GM18526 (cell line): ENCODE measurements around the gene COL27A1.

ENCODE experiments used
- POLR2A ChIP-seq: IDR thresholded peaks from 3 replicates; pipeline ENCODE4 v1.6.1; 2011; ENCODE audit not compliant: insufficient read length; ENCODE audit errors: extremely low read depth

Gene COL27A1

DNA sequence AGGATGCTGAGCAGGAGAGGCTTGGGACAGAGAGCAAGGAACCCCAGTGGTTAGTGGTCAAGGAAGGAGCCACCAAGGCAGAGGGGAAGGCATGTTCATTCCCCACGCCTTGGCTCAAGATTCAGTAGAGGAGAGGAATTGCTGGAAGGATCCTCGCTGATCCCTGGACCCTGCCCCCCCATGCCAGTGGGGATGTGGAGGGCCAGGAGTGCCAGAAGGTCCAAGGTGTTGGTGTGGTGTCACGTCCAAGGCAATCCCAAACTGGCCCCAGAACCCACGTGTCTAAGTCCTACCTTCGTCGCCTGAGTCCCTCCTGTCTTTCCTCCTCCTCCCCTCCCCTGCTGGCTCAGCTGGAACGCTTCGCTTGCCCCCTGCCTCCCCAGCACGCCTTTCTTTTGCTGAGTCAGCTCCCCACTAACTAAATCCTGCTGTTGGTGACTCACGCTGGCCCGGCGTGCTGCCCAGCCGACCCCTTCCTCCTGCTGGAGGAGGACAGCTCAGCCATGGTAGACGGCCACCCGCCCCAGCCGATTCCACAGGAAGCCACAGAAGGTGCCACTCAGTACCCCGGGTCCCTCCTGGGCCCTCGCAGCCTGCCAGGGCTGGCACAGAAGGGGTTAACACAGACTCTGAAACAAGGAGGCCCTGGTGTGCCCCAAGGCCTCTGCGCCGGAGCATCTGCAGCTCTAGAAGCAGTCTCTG lies 130.0 kb downstream of the COL27A1 start:
- no peak for TF ChIP-seq POLR2A

DNA sequence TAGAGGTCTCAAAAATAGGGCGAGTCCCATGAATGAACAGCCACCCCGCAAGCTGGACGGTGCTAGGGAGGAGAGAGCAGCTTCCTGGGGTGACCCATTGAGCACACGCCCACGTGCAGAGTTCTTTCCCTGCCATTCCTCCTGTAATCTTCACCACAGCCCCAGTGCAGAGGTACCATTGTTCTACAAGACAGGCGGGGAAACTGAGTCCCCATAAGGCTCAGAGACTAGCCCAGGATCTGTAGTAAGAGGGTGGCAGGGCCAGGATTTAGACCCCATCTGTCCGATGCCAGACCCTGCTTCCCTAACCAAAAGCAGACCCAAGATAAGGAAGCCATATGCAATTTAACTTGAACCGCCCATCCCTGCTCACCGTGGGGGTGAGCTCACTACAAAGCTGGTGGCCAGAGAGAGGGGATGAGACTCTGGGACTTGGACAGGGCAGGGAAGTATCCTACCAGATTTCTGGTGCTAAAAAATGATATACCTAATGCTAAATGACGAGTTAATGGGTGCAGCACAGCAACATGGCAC lies 130.9 kb downstream of the COL27A1 start:
- no peak for TF ChIP-seq POLR2A

DNA sequence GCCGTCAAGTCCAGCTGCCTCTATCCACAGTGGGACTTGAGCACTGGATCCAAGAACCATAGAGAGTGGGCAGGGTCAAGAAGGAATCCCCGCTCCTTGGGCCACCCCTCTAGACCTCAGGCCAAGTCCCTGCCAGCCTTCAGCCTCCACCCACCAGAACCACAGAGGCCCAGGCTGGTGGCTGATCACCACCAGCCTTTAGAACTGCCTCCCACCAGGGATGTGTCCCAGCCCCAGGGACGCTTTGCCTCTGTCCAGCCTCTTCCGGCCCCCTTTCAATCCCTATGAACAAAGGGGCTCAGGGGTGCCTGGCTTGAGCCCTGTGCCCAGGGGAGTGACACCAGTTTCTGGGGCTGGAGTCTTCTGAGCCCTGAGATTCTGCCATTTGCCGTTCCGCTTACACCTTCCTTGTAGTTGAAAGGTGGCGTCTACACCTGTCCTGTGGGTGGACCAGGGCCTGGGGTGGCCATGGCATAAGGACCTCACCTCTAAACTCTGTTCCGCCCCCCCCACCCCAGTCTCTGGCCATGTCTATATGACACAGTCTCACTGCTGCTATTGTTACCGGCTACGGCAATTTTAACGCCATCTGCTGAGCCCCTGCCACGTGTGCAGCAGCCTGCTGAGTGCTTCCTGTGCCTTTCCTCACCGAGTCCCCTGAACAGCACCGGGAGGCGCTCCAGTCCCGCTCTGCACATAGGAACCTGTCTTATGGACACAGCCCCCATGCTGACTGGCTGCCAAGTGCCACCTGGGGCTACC lies 131.8 kb downstream of the COL27A1 start:
- no peak for TF ChIP-seq POLR2A

DNA sequence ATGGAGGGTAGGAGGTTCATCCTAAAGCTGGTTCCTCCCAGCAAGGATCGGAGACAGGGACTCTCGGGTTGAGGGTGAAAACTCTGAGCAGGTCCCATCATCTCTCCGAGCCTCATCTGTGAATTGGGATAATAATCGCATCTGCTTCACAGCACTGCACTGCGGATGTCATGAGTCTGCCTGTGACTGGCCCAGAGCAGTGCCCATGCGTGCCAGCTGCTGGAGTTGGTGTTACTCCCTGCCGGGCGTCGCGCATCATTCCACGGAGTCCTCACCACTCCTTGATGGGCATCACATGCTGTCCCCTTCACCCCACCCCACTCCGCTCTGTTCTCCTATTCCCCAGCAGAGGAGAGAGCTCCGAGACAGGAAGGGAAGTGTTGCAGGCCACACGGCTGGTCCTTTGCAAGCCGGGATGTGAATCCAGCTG lies 132.4 kb downstream of the COL27A1 start:
- TF ChIP-seq POLR2A = no peak

DNA sequence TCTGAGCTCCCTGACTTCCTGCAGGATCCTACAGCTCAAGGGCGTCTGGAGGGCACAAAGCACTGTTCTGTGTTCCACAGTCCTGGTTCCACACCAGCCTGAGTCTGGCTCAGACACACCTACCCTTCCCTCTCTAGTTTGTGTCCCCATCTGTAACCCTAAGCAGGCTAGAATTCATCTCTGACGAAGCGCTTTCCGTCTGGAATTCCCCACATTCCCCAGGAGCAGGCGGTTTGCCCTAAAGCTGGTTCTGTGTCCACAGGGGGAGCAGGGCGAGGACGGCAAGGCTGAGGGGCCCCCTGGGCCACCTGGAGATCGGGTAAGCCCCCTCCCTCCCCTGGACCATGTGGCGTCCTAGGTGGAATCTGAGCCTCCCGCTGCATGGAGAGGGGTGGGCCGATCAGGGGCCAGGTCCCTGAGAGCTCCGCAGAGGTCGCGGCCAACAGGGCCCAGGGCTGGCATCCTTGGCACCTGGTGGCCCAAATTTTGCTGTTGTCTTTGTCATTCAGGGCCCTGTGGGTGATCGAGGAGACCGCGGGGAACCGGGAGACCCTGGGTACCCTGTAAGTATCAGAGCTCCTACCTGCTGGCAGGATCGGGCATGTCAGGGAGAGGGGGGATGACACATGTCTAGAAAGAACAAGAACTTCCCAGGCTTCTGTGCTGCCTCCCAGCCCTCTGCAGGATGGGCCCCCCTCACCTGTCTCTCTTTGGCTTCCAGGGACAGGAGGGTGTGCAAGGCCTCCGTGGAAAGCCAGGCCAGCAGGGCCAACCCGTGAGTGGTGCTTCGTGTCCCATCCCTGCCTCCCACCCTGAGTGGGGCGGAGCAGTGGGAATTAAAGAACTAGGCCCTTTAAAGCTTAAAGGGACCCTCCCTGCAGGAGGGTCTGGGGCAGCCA lies 133.1 kb downstream of the COL27A1 start:
- TF ChIP-seq POLR2A = no peak

DNA sequence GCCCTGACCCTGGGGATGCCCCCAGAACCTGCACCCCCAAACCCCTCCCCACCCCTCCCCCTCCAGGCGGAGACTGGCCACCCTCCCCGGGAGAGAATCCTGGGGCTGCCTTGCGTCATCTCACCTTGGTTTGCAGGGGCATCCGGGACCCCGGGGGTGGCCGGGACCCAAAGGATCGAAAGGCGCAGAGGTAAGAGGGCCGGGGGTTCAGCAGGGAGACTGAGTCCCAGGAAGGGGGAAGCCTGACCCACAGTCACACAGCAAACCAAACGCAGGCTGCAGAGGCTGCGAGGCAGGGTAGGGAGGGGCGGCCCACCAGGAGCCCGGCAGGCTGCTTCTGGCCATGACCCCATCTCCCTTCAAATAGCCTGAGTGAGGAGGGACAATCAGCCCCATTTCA lies 133.8 kb downstream of the COL27A1 start:
- no peak for TF ChIP-seq POLR2A

DNA sequence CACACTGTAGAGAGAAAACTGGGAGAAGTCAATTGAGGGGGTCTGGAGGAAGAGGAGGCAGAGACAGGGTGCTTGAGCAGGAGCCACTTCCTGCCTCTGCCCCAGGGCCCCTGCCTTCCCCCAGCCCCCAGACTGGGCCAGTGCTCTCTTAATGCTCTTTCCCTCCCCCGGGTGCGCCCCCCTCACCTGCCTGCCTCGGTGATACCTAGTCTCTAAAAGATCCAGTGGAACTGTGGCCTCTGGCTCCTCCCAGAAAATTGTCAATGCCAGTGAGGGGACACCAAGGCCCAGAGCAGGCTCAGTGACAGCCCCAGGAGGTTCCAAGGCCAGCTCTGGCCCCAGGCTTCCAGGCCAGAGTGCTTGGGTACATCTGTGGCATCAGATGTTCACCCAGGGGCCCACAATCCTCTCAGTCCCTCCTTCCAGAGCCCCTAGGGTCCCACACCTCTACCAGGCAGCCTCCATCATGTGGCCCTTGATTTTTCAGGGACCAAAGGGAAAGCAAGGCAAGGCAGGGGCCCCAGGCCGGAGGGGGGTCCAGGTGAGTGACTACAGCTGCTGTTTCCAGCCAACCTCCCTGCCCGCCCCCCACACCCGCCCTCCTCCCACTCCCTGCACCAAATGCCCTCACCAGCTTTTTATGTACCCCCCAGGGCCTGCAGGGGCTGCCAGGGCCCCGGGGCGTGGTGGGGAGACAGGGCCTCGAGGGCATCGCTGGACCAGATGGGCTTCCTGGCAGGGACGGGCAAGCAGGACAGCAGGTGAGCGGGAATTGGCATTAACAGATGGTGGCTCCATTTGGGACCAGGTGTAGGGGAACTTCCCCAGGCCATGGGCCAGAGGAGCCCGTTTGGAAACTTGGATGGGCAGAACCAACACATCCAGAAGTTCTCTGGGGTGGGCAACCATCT lies 134.5 kb downstream of the COL27A1 start:
- TF ChIP-seq POLR2A = no peak

DNA sequence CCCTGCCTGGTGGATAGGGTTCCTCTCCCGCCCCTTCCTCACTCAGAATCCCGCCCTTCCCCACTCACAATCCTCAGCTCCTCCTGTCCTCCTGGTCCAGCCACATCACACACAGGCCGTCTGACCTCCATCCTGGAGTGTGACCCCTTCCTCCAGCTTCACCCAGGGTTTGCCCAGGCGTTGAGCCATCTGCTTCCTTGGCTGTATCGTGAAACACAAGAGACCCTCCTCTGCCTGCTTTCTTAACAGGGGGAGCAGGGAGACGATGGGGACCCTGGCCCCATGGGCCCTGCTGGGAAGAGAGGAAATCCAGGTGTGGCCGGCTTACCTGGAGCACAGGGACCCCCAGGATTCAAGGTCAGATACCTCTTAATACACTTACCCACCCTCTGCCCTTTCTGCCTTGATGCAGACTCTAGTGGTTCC lies 135.2 kb downstream of the COL27A1 start:
- no peak for TF ChIP-seq POLR2A

DNA sequence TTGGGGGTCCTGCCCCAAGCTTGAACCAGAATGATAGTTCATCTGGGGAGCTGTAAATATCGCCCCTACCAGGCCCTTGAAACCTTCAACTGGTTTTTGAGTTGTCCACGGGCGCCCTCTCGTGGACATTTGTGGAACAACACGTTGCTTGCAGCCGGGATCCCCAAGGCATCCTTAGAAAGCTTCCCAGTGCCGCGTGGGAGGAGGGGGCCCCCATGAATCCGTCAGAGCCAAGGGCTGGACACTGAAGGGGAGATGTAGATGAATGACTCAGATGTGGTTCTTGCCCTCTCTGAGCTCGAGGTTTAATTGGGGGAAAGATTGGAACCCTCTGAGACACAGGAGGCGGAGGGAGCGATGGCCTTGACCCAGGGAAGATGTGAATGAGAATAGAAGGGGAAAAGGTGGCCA lies 135.7 kb downstream of the COL27A1 start:
- no peak for TF ChIP-seq POLR2A

DNA sequence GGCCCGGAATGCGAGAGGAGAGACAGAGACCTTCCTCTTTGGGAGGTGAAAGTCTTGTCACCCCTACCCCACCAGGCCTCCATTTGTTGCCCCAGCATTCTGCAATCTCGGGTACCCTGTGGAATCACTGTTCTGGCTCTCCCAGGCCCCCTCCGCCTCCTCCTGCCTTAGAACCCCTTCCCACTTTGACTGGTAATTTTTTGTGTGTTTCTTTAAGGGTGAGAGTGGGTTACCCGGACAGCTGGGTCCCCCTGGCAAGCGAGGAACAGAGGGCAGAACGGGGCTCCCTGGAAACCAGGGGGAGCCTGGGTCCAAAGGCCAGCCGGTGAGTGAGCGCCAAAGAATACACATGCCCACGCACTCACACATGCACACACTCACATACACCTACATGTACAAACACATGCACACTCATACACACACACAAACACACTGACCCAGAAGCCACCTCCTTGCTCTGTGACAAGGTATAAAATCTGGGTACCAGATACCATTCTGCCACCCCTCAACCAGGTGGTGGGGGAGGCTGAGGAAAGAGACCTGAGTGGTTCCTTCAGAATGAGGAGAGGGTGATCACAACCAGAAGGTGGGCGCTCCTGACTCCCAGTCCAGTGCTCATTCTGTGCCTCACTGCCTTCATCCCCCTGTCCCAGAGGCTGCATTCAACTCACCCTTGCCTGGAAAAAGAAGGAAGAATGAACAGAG lies 136.7 kb downstream of the COL27A1 start:
- no peak for TF ChIP-seq POLR2A

DNA sequence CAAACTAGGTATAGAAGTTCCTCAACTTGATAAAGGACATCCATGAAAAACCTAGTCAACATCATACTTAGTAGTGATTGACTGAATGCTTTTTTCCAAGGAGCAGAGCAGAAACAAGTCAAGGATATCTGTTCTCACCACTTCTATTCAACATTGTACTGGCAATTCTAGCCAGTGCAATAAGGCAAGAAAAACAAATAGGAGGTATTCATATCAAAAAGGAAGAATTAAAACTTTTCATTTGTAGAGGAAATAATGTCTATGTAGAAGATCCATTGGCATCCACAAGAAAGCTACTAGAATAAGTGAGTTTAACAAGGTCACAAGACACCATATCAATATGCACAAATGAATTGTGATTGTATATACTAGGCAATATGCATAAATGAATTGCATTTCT lies 139.3 kb downstream of the COL27A1 start:
- TF ChIP-seq POLR2A = no peak

DNA sequence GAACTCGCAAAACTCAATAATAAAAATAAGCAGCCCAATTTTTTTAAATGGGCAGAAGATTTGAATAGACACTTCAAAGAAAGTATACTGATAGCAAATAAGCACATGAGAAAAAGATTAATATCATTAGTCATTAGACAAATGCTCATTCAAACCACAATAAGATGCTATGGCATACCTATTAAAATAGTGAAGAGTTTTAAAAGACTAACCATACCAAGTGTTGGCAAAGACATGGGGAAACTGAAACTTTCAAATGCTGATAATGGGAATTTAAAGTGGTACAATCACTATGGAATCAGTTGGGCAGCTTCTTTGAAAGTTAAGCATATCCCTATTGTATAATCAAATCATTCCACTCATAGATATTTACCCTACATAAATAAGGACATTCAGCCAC lies 141.0 kb downstream of the COL27A1 start:
- TF ChIP-seq POLR2A = no peak

DNA sequence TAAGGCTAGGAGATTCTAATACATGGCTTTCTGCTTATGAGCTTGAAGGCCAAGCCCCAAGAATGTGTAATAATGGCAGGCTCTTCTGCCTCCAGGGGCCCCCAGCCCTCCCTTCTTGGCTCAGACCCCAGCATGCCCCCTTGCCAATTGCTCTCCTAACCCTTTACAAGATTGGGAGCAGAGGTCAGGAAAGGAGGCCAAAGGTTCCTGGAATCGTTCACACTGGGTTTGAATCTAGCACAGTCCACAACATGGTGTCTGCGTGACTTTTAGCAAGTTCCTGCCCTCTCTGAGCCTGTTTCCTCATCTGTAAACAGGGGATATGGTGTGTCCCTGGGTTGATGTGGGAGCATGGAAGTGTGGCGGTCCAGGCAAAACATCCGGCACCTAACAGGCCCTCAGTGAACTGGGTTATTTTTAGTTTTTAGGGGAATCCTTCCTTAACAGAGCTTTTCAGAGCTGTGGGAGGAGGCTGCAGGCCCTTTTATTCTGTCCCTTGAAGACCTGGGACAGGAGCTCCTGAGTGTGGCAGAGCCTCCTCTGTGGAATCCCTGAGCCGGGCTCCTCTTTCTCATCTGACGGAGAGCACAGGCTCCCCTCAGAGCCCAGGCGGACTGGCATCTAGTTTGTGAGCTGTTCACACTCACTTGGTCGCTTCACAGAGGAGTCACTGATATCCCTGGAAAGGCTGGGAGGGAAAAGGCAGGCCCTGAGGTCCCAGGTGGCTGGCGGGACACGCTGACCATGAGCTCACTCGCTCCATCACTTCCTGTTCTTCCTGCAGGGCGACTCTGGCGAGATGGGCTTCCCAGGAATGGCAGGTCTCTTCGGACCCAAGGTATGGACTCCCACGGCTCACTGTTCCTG lies 144.2 kb downstream of the COL27A1 start:
- no peak for TF ChIP-seq POLR2A
